ENCODE results near the gene MOV10L1. TPM values are rescaled to one million over a fixed set of nuclear protein-coding genes. Genes with fewer than 3 reads are reported as not detected.

Gene MOV10L1
- total RNA-seq, 4 donors from 2014 or later: 0.33 to 1.5 (median 1.0) TPM

DNA sequence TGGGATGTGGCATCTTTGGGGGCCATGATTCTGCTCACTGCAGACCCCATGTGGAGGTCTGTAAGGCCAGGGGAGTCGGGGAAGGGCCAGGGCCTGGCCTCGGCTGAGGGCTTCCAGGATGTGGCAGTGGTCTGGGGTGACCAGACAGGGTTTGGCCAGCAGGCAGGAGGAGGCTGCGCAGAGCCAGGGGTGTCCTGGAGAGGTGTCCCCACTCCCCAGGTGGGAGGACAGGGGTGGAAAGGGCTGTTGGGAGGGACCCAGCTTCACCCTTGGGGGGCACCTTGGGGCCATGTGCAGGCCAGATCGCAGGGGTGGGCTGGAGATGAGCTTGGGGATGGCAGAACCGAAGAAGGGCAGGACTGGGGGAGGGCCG lies 84.2 kb downstream of the MOV10L1 start:
- DNase-seq: no peak
- H3K27me3 ChIP-seq: no peaks in the 10 kb centered on the region

GRCh38 chr22:50174382-50175190 lies 84.8 kb downstream of the MOV10L1 start:
- no peaks in the 10 kb centered on the region for H3K9me3 ChIP-seq
- H3K27ac ChIP-seq: no peak overlapping the region
- H3K4me1 ChIP-seq: peaks cover under 1 to 12% of the 10 kb centered on the region in 2 donors
- no peak for DNase-seq
- TF ChIP-seq, protein P1, sequence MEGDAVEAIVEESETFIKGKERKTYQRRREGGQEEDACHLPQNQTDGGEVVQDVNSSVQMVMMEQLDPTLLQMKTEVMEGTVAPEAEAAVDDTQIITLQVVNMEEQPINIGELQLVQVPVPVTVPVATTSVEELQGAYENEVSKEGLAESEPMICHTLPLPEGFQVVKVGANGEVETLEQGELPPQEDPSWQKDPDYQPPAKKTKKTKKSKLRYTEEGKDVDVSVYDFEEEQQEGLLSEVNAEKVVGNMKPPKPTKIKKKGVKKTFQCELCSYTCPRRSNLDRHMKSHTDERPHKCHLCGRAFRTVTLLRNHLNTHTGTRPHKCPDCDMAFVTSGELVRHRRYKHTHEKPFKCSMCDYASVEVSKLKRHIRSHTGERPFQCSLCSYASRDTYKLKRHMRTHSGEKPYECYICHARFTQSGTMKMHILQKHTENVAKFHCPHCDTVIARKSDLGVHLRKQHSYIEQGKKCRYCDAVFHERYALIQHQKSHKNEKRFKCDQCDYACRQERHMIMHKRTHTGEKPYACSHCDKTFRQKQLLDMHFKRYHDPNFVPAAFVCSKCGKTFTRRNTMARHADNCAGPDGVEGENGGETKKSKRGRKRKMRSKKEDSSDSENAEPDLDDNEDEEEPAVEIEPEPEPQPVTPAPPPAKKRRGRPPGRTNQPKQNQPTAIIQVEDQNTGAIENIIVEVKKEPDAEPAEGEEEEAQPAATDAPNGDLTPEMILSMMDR (IDR thresholded peaks at IDR 0.05): no peak
- TF ChIP-seq POLR2A (IDR thresholded peaks at IDR 0.05): no peak
- H3K4me3 ChIP-seq (replicated peaks in 1 of 3): no peak overlapping the region
- H3K36me3 ChIP-seq: no peaks in the 10 kb centered on the region
- WGBS, 2 donors: 94 to 96% methylated on average over 12 to 25 of the region's 27 CpGs
- H3K27me3 ChIP-seq: no peaks in the 10 kb centered on the region
- intact Hi-C loops (cut with DNase I): no loop called here

More for the DNA sequence above, 84.2 kb downstream of the MOV10L1 start:
- peaks cover 5 to 16% of the 10 kb centered on the region in 2 donors for H3K4me1 ChIP-seq
- TF ChIP-seq POLR2A (IDR thresholded peaks at IDR 0.05): no peak
- TF ChIP-seq, protein P1 (IDR thresholded peaks at IDR 0.05): no peak
- H3K36me3 ChIP-seq: no peaks in the 10 kb centered on the region
- H3K27ac ChIP-seq: no peak overlapping the region
- intact Hi-C loops (cut with DNase I): no loop called here
- no peak overlapping the region for H3K4me3 ChIP-seq (replicated peaks in 1 of 3)
- H3K9me3 ChIP-seq: no peaks in the 10 kb centered on the region
- 75 to 93% methylated on average over 2 to 3 of the region's 6 CpGs for WGBS, 2 donors

DNA sequence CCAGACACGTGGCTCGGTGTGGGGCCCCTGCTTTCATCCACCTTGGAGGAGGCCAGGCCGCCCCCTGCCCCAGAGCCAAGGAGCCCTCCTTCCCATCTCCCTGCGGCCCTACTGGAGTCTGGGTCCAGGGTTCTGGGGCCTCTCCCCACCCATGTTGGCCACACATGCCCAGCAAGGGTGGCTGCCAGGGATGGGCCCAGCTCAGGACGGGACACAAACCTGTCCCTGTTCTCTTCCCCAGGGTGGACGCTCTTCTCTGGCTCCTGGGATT lies 85.3 kb downstream of the MOV10L1 start:
- Histone ChIP-seq H3K9me3 (no peaks in the 10 kb centered on the region), H3K4me1 (peaks cover 0 to 10% of the 10 kb centered on the region in 2 donors), H3K27me3 (no peaks in the 10 kb centered on the region), H3K36me3 (no peaks in the 10 kb centered on the region), H3K4me3 (replicated peaks in 1 of 3) (no peak overlapping the region), H3K27ac (no peak overlapping the region)
- no peak for DNase-seq
- 98 to 100% methylated on average over 2 to 6 of the region's 6 CpGs for WGBS, 2 donors
- TF ChIP-seq POLR2A (IDR thresholded peaks at IDR 0.05): no peak
- TF ChIP-seq, protein P1 (IDR thresholded peaks at IDR 0.05): no peak
- intact Hi-C loops (cut with DNase I): no loop called here

- Histone ChIP-seq H3K9me3 (no peaks in the 10 kb centered on the region), H3K27ac (no peak overlapping the region), H3K4me1 (peaks cover 0 to 6% of the 10 kb centered on the region in 2 donors), H3K4me3 (replicated peaks in 1 of 3) (no peak overlapping the region), H3K36me3 (no peaks in the 10 kb centered on the region), H3K27me3 (no peaks in the 10 kb centered on the region)
- TF ChIP-seq, protein P1 (IDR thresholded peaks at IDR 0.05): no peak
- TF ChIP-seq POLR2A (IDR thresholded peaks at IDR 0.05): no peak
- 84 to 86% methylated on average over 14 to 20 of the region's 27 CpGs for WGBS, 2 donors
- no peak for DNase-seq
- intact Hi-C loops (cut with DNase I): no loop called here
These were observed 86.4 kb downstream of the MOV10L1 start for GRCh38 chr22:50175921-50176849.

All from thyroid gland (tissue), 4 donors.